Endodermal cell (in vitro differentiated cells): ENCODE measurements around the gene C11orf21. TPM values are rescaled to one million over a fixed set of nuclear protein-coding genes. Genes with fewer than 3 reads are reported as not detected.

Experiments used
- DNase-seq: peaks from one replicate; pipeline ENCODE4 v3.0.0-alpha.2; 2017
- H3K27ac ChIP-seq: 2 replicates; pipeline ENCODE4 v1.5.1; 2013; ENCODE audit warnings: mild to moderate bottlenecking, low read depth, low read length, moderate library complexity
- H3K27me3 ChIP-seq: 2 replicates; pipeline ENCODE4 v1.6.1; 2013; ENCODE audit warnings: mild to moderate bottlenecking, low read length, moderate library complexity; ENCODE audit not compliant: insufficient read depth, control insufficient read depth, poor library complexity, severe bottlenecking
- H3K36me3 ChIP-seq: 2 replicates; pipeline ENCODE4 v1.7.0; 2013; ENCODE audit warnings: mild to moderate bottlenecking, low read length, moderate library complexity; ENCODE audit not compliant: control insufficient read depth, insufficient read depth
- H3K4me1 ChIP-seq: one replicate; pipeline ENCODE4 v1.7.0; 2013; ENCODE audit warnings: low read length; ENCODE audit not compliant: control insufficient read depth, insufficient read depth
- H3K4me3 ChIP-seq: 2 replicates; pipeline ENCODE4 v1.5.1; 2013; ENCODE audit warnings: mild to moderate bottlenecking, low read length, moderate library complexity
- H3K9ac ChIP-seq: 2 replicates; pipeline ENCODE4 v1.6.1; 2013; ENCODE audit warnings: mild to moderate bottlenecking, low read length, moderate library complexity; ENCODE audit not compliant: poor library complexity, severe bottlenecking; ENCODE audit errors: extremely low read depth
- H3K9me3 ChIP-seq: 2 replicates; pipeline ENCODE4 v1.6.1; 2013; ENCODE audit warnings: mild to moderate bottlenecking, low read length, moderate library complexity; ENCODE audit not compliant: control insufficient read depth
- H3K27ac Mint-ChIP-seq: 2 replicates; pipeline ENCODE4 v1.8.0; 2020; ENCODE audit warnings: mixed read lengths
- H3K27me3 Mint-ChIP-seq: 2 replicates; pipeline ENCODE4 v1.8.0; 2021; ENCODE audit warnings: mild to moderate bottlenecking, mixed read lengths; ENCODE audit not compliant: insufficient read depth
- H3K36me3 Mint-ChIP-seq: 2 replicates; pipeline ENCODE4 v1.8.0; 2020; ENCODE audit warnings: low read depth, mixed read lengths
- H3K4me1 Mint-ChIP-seq: 2 replicates; pipeline ENCODE4 v1.8.0; 2020; ENCODE audit warnings: mixed read lengths
- H3K4me3 Mint-ChIP-seq: 2 replicates; pipeline ENCODE4 v1.8.0; 2020; ENCODE audit warnings: mild to moderate bottlenecking, moderate library complexity, mixed read lengths
- H3K9me3 Mint-ChIP-seq: 2 replicates; pipeline ENCODE4 v1.8.0; 2020; ENCODE audit warnings: mild to moderate bottlenecking, mixed read lengths
- CTCF ChIP-seq: fragments of 200-600 bp; sonication (generic); conservative IDR thresholded peaks from 2 replicates; pipeline ENCODE4 v1.5.0; 2021; ENCODE audit warnings: antibody characterized with exemption, mild to moderate bottlenecking
- WGBS, 2 experiments: methylation state at CpG; one replicate each; pipeline versions ENCODE4 v1.1.5 to v1.1.7; 2013; ENCODE audit warnings: missing lambda C conversion rate in 2 of 2, mixed read lengths in 1 of 2; ENCODE audit not compliant: insufficient coverage in 1 of 2, insufficient read length in 1 of 2; 5-methylcytosine and 5-hydroxymethylcytosine counted together
- long read RNA-seq, 4 experiments: library from polyadenylated mRNA in 2 of 4; library from RNA in 1 of 4; library from capped mRNA in 1 of 4; stranded (forward) in 3 of 4; unstranded in 1 of 4; transcript quantifications; one replicate each; pipeline ENCODE4 v2.0.0, GENCODE V29; 2020 to 2021; ENCODE audit warnings: inconsistent platforms in 1 of 4
- polyA plus RNA-seq, 2 experiments: library from polyadenylated mRNA; stranded (reverse); fragments of 50-300 nt; gene quantifications; one replicate each; pipeline ENCODE4 v1.2.3, GENCODE V29; 2013
- total RNA-seq, 2 donors: library from RNA; stranded (reverse); fragmentation: NEBNext Ultra II Directional in 1 of 2; extraction: Animal tissue kit (Norgen Biotek cat#: 25700) in 1 of 2; gene quantifications; 2 replicates in 1 of 2; 3 replicates in 1 of 2; pipeline ENCODE4 v1.2.1, GENCODE V29; 2021

Gene C11orf21
- total RNA-seq, result under 1 TPM in 1 of 2 donors, not detected in 1; 0.20 TPM
- not detected for polyA plus RNA-seq (2013, experiment 1 of 2)
- polyA plus RNA-seq (2013, experiment 2 of 2), result not detected
- long read RNA-seq, experiment 1, result 0 reads
- long read RNA-seq, experiment 2, result 0 reads
- long read RNA-seq, experiment 3, result 0 reads
- long read RNA-seq, experiment 4, result 0 reads

- Histone ChIP-seq H3K27me3 (no peaks in the 10 kb centered on the region), H3K27ac (no peak within 1 kb of the TSS), H3K4me1 (no peaks in the 10 kb centered on the region), H3K36me3 (no peaks in the 10 kb centered on the region), H3K9ac (no peak within 1 kb of the TSS), H3K9me3 (no peaks in the 10 kb centered on the region), H3K4me3 (no peak within 1 kb of the TSS)
- no peak for DNase-seq
- Mint-ChIP-seq H3K27ac (no peak within 1 kb of the TSS), H3K4me1 (no peaks in the 10 kb centered on the region), H3K36me3 (no peaks in the 10 kb centered on the region), H3K4me3 (no peak within 1 kb of the TSS), H3K27me3 (peaks cover 3% of the 10 kb centered on the region), H3K9me3 (no peaks in the 10 kb centered on the region)
- TF ChIP-seq CTCF, result no peak
- WGBS, 2 experiments, result 63 to 83% methylated on average over 4 to 15 of the region's 16 CpGs
These were observed at the start of gene C11orf21, which contains the start of gene TSPAN32 for GRCh38 chr11:2301631-2302305. Gene C11orf21 (minus strand): TSS chr11:2301918. CDS start chr11:2301808, 110 bp downstream. Gene TSPAN32 (plus strand): TSS chr11:2302013. CDS start chr11:2302150, 137 bp downstream.

GRCh38 chr11:2348986-2349385 lies 47.3 kb upstream of the C11orf21 start:
- Histone ChIP-seq H3K36me3 (no peaks in the 10 kb centered on the region), H3K9ac (no peak overlapping the region), H3K27me3 (no peaks in the 10 kb centered on the region), H3K4me3 (no peak overlapping the region), H3K27ac (no peak overlapping the region), H3K4me1 (no peaks in the 10 kb centered on the region), H3K9me3 (peaks cover 19% of the 10 kb centered on the region)
- Mint-ChIP-seq H3K9me3 (peaks cover 47% of the 10 kb centered on the region), H3K4me3 (no peak overlapping the region), H3K4me1 (no peaks in the 10 kb centered on the region), H3K36me3 (peaks cover 4% of the 10 kb centered on the region), H3K27me3 (peaks cover 9% of the 10 kb centered on the region), H3K27ac (no peak overlapping the region)
- no peak for TF ChIP-seq CTCF
- DNase-seq, result no peak
- 89 to 92% methylated on average over 1 of the region's 1 CpG for WGBS, 2 experiments

GRCh38 chr11:2347308-2347830 lies 45.7 kb upstream of the C11orf21 start:
- no peak overlapping the region for H3K27ac Mint-ChIP-seq
- peaks cover 49% of the 10 kb centered on the region for H3K9me3 Mint-ChIP-seq
- peaks cover 9% of the 10 kb centered on the region for H3K27me3 Mint-ChIP-seq
- no peaks in the 10 kb centered on the region for H3K4me1 Mint-ChIP-seq
- H3K36me3 Mint-ChIP-seq, result peaks cover 4% of the 10 kb centered on the region
- Histone ChIP-seq H3K27ac (no peak overlapping the region), H3K9ac (no peak overlapping the region), H3K27me3 (no peaks in the 10 kb centered on the region), H3K4me1 (no peaks in the 10 kb centered on the region), H3K4me3 (no peak overlapping the region), H3K36me3 (no peaks in the 10 kb centered on the region), H3K9me3 (peaks cover 19% of the 10 kb centered on the region)
- DNase-seq, result no peak
- 82 to 83% methylated on average over 6 to 9 of the region's 9 CpGs for WGBS, 2 experiments
- H3K4me3 Mint-ChIP-seq, result no peak overlapping the region
- TF ChIP-seq CTCF, result no peak
